Esophagus squamous epithelium (tissue), 5 donors: ENCODE data around the gene RBFOX2. TPM values are rescaled to one million over a fixed set of nuclear protein-coding genes. Genes with fewer than 3 reads are reported as not detected.
A peak's percentile ranks its signal among the peaks of the same experiment; 100 is the strongest.

Experiments used
- DNase-seq: peaks from one replicate; lab custom pipeline; 2025; lab: John Stamatoyannopoulos, UW
- H3K27ac ChIP-seq, 4 donors: fragments of 200-600 bp; sonication (generic); one replicate each; pipeline ENCODE4 v1.5.1; 2016 to 2019; ENCODE audit warnings: mild to moderate bottlenecking in 1 of 4
- H3K27me3 ChIP-seq, 4 donors: fragments of 200-600 bp; sonication (generic); 1 replicate in 3 of 4; 2 replicates in 1 of 4; pipeline versions ENCODE4 v1.5.1 to v1.6.0; 2017 to 2021; ENCODE audit warnings: antibody characterized with exemption in 1 of 4
- H3K36me3 ChIP-seq, 3 donors: fragments of 200-600 bp; sonication (generic); one replicate each; pipeline ENCODE4 v1.5.1; 2016 to 2019
- H3K4me1 ChIP-seq, 3 donors: fragments of 200-600 bp; sonication (generic); one replicate each; pipeline ENCODE4 v1.5.1; 2017 to 2019
- H3K4me3 ChIP-seq, 4 donors: fragments of 200-600 bp; sonication (generic); 1 replicate in 3 of 4; 2 replicates in 1 of 4; pipeline ENCODE4 v1.5.1; 2016 to 2019; ENCODE audit warnings: mild to moderate bottlenecking in 2 of 4, moderate library complexity in 1 of 4
- H3K9me3 ChIP-seq, 3 donors: fragments of 200-600 bp; sonication (generic); one replicate each; pipeline ENCODE4 v1.5.1; 2016 to 2019
- POLR2A ChIP-seq, 4 donors: fragments of 450-650 bp; IDR thresholded peaks; one replicate each; pipeline ENCODE4 v1.6.1; 2017; ENCODE audit warnings: antibody characterized with exemption in 4 of 4, mild to moderate bottlenecking in 4 of 4, moderate library complexity in 3 of 4
- WGBS, 2 donors: methylation state at CpG; one replicate each; pipeline ENCODE4 v1.1.5; 2018; 5-methylcytosine and 5-hydroxymethylcytosine counted together
- intact Hi-C: fragments of 100-400 bp; cut with DNase I; formaldehyde crosslinking; loops from one replicate; pipeline ENCODE4 v1.15.0; 2022
- total RNA-seq, 4 donors: library from RNA; depleted of rRNA; stranded (reverse); fragments of >200 nt; gene quantifications; one replicate each; pipeline ENCODE4 v1.1.0, GENCODE V29; 2016
- TF ChIP-seq, protein P1 (sequence below), 6 experiments: fragments of 450-650 bp in 4 of 6; fragments of 200-600 bp in 2 of 6; sonication (generic) in 2 of 6; IDR thresholded peaks; one replicate each; pipeline ENCODE4 v1.5.1; 2016 to 2019; ENCODE audit warnings: antibody characterized with exemption in 6 of 6, mild to moderate bottlenecking in 4 of 6, moderate library complexity in 4 of 6
- donor health status: DM: yes; HTN: yes; CAD: no.

Gene RBFOX2
- total RNA-seq, 4 donors from 2014 or later: 33.3 to 69.6 (median 46.3) TPM

DNA sequence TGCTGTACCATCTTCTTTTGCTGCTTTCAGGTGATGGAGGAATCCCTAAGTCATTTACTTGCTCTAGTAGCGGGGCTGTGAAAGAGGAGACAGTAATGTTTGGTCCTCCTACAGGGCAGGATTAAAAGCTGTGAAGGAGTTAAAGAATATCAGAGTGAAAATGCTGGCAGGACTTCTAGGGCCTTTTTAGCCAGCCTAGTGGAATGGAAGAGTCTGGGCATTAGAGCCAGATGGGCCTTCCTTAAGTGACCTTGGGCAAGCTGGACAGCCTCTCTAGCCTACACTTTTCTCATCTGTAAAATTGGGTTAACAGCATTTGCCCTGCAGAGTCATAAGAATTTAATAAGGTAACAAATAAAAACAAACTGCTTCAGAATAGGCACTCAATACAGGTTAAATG, 114.7 kb downstream of the RBFOX2 start:
- Histone ChIP-seq H3K9me3 (no peaks in the 10 kb centered on the region), H3K4me1 (peaks cover 24 to 99% (median 75%) of the 10 kb centered on the region in 3 donors), H3K27me3 (no peaks in the 10 kb centered on the region), H3K27ac (peak overlapping the region; percentile 79 to 95 (median 90)), H3K36me3 (no peaks in the 10 kb centered on the region), H3K4me3 (peak overlapping the region in 3 of 4 donors; percentile 38 to 62 (median 43))
- TF ChIP-seq POLR2A (IDR thresholded peaks at IDR 0.05): no peak
- TF ChIP-seq, protein P1, sequence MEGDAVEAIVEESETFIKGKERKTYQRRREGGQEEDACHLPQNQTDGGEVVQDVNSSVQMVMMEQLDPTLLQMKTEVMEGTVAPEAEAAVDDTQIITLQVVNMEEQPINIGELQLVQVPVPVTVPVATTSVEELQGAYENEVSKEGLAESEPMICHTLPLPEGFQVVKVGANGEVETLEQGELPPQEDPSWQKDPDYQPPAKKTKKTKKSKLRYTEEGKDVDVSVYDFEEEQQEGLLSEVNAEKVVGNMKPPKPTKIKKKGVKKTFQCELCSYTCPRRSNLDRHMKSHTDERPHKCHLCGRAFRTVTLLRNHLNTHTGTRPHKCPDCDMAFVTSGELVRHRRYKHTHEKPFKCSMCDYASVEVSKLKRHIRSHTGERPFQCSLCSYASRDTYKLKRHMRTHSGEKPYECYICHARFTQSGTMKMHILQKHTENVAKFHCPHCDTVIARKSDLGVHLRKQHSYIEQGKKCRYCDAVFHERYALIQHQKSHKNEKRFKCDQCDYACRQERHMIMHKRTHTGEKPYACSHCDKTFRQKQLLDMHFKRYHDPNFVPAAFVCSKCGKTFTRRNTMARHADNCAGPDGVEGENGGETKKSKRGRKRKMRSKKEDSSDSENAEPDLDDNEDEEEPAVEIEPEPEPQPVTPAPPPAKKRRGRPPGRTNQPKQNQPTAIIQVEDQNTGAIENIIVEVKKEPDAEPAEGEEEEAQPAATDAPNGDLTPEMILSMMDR (IDR thresholded peaks at IDR 0.05): no peak
- WGBS, 2 donors: 56 to 71% methylated on average over 1 of the region's 1 CpG
- intact Hi-C loops: no loop called here
- DNase-seq: no peak

DNA sequence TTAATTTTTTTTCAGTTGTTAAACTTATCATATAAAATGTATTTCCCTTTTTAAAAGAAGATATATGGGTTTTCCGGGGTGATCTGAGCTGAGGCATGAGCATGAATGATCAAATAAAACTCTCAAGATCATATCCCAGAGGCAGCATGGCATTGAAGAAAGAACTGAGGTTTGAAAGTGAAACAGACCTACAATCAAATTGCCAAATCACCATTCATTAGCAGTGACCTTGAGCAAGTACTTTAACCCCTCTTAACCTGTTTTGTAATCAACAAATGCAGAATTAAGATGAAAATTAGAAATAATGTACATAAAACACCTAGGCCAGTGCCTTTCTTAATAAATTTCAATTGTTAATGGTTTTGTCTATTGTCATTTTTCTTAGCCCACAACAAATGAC, 116.0 kb downstream of the RBFOX2 start:
- H3K36me3 ChIP-seq: no peaks in the 10 kb centered on the region
- no peak overlapping the region for H3K4me3 ChIP-seq
- WGBS, 2 donors: 14 to 25% methylated on average over 1 of the region's 1 CpG
- no peak for TF ChIP-seq POLR2A (IDR thresholded peaks at IDR 0.05)
- TF ChIP-seq, protein P1 (IDR thresholded peaks at IDR 0.05): no peak
- peaks cover 24 to 86% (median 63%) of the 10 kb centered on the region in 3 donors for H3K4me1 ChIP-seq
- H3K27ac ChIP-seq: peak overlapping the region in 2 of 4 donors; percentile 93 to 95
- no peaks in the 10 kb centered on the region for H3K27me3 ChIP-seq
- intact Hi-C loops: no loop called here
- no peaks in the 10 kb centered on the region for H3K9me3 ChIP-seq
- DNase-seq: no peak

DNA sequence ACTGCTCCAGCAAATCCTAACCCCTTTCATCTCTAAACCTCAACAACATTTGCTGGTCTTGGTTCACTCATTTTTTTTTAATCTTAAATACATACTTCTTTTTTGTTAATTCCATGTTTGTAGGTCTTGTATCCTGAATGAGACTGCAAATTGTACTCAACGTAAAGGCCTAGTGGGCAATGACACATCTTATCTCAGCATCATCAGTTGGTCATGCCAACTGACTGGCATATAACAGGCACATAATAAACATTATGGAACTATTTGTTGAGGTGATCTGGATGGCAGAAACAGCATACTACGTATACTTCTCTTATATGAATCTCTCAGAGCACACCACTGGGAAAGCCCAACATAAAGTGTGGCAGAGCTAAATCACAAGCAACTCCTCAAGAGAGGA, 116.7 kb downstream of the RBFOX2 start:
- Histone ChIP-seq H3K27ac (peak overlapping the region in 2 of 4 donors; percentile 93 to 95), H3K27me3 (no peaks in the 10 kb centered on the region), H3K36me3 (no peaks in the 10 kb centered on the region), H3K9me3 (no peaks in the 10 kb centered on the region), H3K4me1 (peaks cover 19 to 79% (median 55%) of the 10 kb centered on the region in 3 donors), H3K4me3 (no peak overlapping the region)
- TF ChIP-seq, protein P1 (IDR thresholded peaks at IDR 0.05): no peak
- TF ChIP-seq POLR2A (IDR thresholded peaks at IDR 0.05): no peak
- 82 to 85% methylated on average over 2 of the region's 2 CpGs for WGBS, 2 donors
- intact Hi-C loops: no loop called here
- no peak for DNase-seq

DNA sequence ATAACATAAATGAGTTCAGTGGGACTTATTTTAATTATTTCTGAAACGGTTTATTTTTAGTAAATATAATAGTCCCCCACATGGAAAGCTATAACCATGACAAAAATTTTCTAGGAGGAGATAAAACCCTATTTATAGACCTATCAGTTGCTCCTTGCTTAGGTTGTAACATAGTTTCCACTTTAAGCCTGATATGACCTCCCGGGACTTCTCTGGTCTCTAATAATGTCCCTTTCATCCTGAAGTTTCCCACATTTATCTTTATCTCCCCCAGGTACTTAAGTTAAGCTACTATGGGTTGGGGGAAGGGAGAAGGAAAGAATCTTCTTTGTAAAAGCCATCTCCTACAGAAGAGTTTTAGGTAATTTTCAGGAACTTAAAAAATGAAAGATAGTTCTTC, 117.7 kb downstream of the RBFOX2 start:
- intact Hi-C loops: no loop called here
- Histone ChIP-seq H3K36me3 (no peaks in the 10 kb centered on the region), H3K27me3 (no peaks in the 10 kb centered on the region), H3K4me3 (no peak overlapping the region), H3K27ac (peak overlapping the region in 2 of 4 donors; percentile 36 to 49), H3K4me1 (peaks cover 15 to 77% (median 46%) of the 10 kb centered on the region in 3 donors), H3K9me3 (no peaks in the 10 kb centered on the region)
- 51 to 61% methylated on average over 2 of the region's 2 CpGs for WGBS, 2 donors
- DNase-seq: no peak
- TF ChIP-seq POLR2A (IDR thresholded peaks at IDR 0.05): no peak
- TF ChIP-seq, protein P1 (IDR thresholded peaks at IDR 0.05): no peak

DNA sequence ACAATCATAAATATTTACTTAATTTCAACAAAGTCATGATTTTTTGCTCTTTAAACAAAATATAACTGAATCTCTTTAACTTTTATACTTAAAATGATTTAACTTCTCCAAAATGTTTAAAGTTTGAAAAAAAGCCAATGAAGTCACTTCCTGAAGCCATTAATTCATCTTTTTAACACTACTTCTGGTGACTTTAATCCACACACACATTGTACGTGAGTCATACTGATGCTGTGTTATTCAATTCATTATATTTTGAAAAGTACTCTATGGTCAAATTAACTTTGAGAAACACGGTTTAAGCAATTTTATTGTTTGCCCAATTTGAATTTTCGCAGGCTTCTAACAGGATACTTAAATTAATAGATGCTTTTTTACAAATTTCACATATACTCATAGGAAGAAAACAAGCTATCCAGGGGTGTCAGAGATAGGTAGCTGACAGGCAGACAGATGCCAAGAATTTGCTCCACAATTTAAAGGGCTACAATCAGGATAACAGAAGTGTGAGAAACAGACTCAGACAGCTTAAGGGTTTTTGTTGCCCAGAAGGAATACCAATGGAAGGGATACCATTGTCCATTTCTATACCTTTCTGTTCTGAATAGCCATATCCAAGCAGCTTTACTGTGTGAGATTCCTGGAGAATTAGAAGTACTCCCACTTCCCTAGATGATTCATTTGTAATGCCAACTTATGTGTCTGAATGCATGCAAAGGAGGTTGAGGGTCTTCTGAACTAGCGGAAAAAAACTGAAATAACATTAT, 118.4 kb downstream of the RBFOX2 start:
- no peak for DNase-seq
- TF ChIP-seq, protein P1 (IDR thresholded peaks at IDR 0.05): no peak
- no peak for TF ChIP-seq POLR2A (IDR thresholded peaks at IDR 0.05)
- no peaks in the 10 kb centered on the region for H3K9me3 ChIP-seq
- no peak overlapping the region for H3K4me3 ChIP-seq
- WGBS, 2 donors: 34 to 36% methylated on average over 4 of the region's 4 CpGs
- H3K36me3 ChIP-seq: no peaks in the 10 kb centered on the region
- H3K27me3 ChIP-seq: no peaks in the 10 kb centered on the region
- H3K27ac ChIP-seq: peak overlapping the region in 3 of 4 donors; percentile 4 to 49 (median 36)
- peaks cover 10 to 75% (median 38%) of the 10 kb centered on the region in 3 donors for H3K4me1 ChIP-seq
- intact Hi-C loops: no loop called here
